HCT116 (cell line): ENCODE data around the gene PLCZ1. TPM values are rescaled to one million over a fixed set of nuclear protein-coding genes. Genes with fewer than 3 reads are reported as not detected.

Experiments
- ATAC-seq: fragments of 200-7000 bp; cut with Tn5 transposase; 2 replicates; pipeline ENCODE4 v1.9.1; 2020; ENCODE audit warnings: mild to moderate bottlenecking, moderate library complexity
- BruUV-seq: library from RNA; stranded (reverse); fragments of 400-500 nt; replicated peaks from 2 replicates; lab custom pipeline; 2021; lab: Mats Ljungman, UMichigan
- CTCF ChIA-PET: fragments of 300-600 bp; sonication (Branson Sonifier 250); formaldehyde crosslinking; loops from one replicate; lab custom pipeline; 2021; ENCODE audit warnings: antibody characterized with exemption; lab: Charles Lee
- POLR2A ChIA-PET: fragments of 300-600, 350-600 bp; sonication (Branson Sonifier 250); formaldehyde crosslinking; loops from one replicate; lab custom pipeline; 2021; ENCODE audit warnings: antibody characterized with exemption; lab: Charles Lee
- RAD21 ChIA-PET, 2 experiments: fragments of 300-600 bp; sonication (Branson Sonifier 250); formaldehyde crosslinking; loops; one replicate each; lab custom pipeline; 2023; ENCODE audit warnings: low total read pairs in 2 of 2; ENCODE audit not compliant: uncharacterized antibody in 2 of 2, unreplicated experiment in 2 of 2, low non-redundant PET in 1 of 2; lab: Charles Lee
- DNase-seq: peaks from one replicate; pipeline ENCODE4 v3.0.0-alpha.2; 2010; ENCODE audit warnings: low read depth, low spot score
- H2AFZ ChIP-seq: fragments of 200-600 bp; shearing (Covaris generic), sonication (generic); 2 replicates; pipeline ENCODE4 v1.6.1; 2017; ENCODE audit warnings: low read depth, mixed run types, mixed read lengths, antibody characterized with exemption, low read length; ENCODE audit not compliant: poor library complexity, severe bottlenecking
- H3K27ac ChIP-seq: 2 replicates; pipeline ENCODE4 v1.5.1; 2012; ENCODE audit warnings: low read depth, low read length
- H3K27me3 ChIP-seq: fragments of 200-600 bp; sonication (generic); 2 replicates; pipeline ENCODE4 v1.6.1; 2016; ENCODE audit warnings: mixed run types, low read length, mixed read lengths; ENCODE audit not compliant: insufficient read depth
- H3K36me3 ChIP-seq, 2 experiments: fragments of 200-500 bp in 1 of 2; fragments of 200-600 bp in 1 of 2; sonication (Bioruptor generic) in 1 of 2; sonication (generic) in 1 of 2; 2 replicates each; pipeline versions ENCODE4 v1.5.1 to v1.6.1; 2014 to 2016; ENCODE audit warnings: low read length in 2 of 2, inconsistent platforms in 1 of 2, mixed read lengths in 1 of 2, mixed run types in 1 of 2; ENCODE audit not compliant: insufficient read depth in 2 of 2, control insufficient read depth in 1 of 2
- H3K4me1 ChIP-seq, 2 experiments: fragments of 200-600 bp in 1 of 2; sonication (generic) in 1 of 2; 2 replicates each; pipeline versions ENCODE4 v1.5.1 to v1.6.1; 2012 to 2017; ENCODE audit warnings: low read length in 2 of 2, inconsistent platforms in 1 of 2, mild to moderate bottlenecking in 1 of 2, mixed read lengths in 1 of 2, mixed run types in 1 of 2, moderate library complexity in 1 of 2; ENCODE audit not compliant: insufficient read depth in 2 of 2, control insufficient read depth in 1 of 2
- H3K4me2 ChIP-seq: fragments of 200-600 bp; sonication (generic); 2 replicates; pipeline ENCODE4 v1.6.1; 2017; ENCODE audit warnings: mixed run types, low read length, mixed read lengths
- H3K4me3 ChIP-seq, 2 experiments: fragments of 200-600 bp in 1 of 2; sonication (generic) in 1 of 2; replicated peaks in 1 of 2; 2 replicates each; pipeline ENCODE4 v1.5.1; 2011 to 2016; ENCODE audit warnings: low read length in 2 of 2, control low read depth in 1 of 2, low read depth in 1 of 2, mild to moderate bottlenecking in 1 of 2, mixed read lengths in 1 of 2, mixed run types in 1 of 2
- H3K79me2 ChIP-seq: fragments of 200-600 bp; sonication (generic); 2 replicates; pipeline ENCODE4 v1.6.1; 2017; ENCODE audit warnings: mild to moderate bottlenecking, mixed run types, low read length, moderate library complexity, mixed read lengths; ENCODE audit not compliant: insufficient read depth
- H3K9ac ChIP-seq: fragments of 200-600 bp; sonication (generic); 2 replicates; pipeline ENCODE4 v1.6.1; 2016; ENCODE audit warnings: low read length, mixed read lengths
- H3K9me2 ChIP-seq: fragments of 200-600 bp; sonication (generic), shearing (Covaris generic); 2 replicates; pipeline ENCODE4 v1.6.1; 2017; ENCODE audit warnings: mixed run types, mild to moderate bottlenecking, moderate library complexity; ENCODE audit not compliant: insufficient read depth
- H3K9me3 ChIP-seq, 2 experiments: fragments of 200-500 bp in 1 of 2; fragments of 200-600 bp in 1 of 2; sonication (Bioruptor generic) in 1 of 2; sonication (generic) in 1 of 2; 2 replicates each; pipeline ENCODE4 v1.6.1; 2014 to 2017; ENCODE audit warnings: low read length in 2 of 2, mixed read lengths in 2 of 2, inconsistent platforms in 1 of 2, low read depth in 1 of 2, mild to moderate bottlenecking in 1 of 2, mixed run types in 1 of 2, moderate library complexity in 1 of 2; ENCODE audit not compliant: control insufficient read depth in 1 of 2, insufficient read depth in 1 of 2
- H4K20me1 ChIP-seq: fragments of 200-600 bp; sonication (generic), shearing (Covaris generic); 2 replicates; pipeline ENCODE4 v1.6.1; 2017; ENCODE audit warnings: mixed run types, mild to moderate bottlenecking, moderate library complexity; ENCODE audit not compliant: insufficient read depth
- CTCF ChIP-seq, 3 experiments: fragments of 200-600 bp in 1 of 3; sonication (generic) in 1 of 3; IDR thresholded peaks in 2 of 3; conservative IDR thresholded peaks in 1 of 3; 2 replicates each; pipeline ENCODE4 v1.5.1; 2012 to 2017; ENCODE audit warnings: low read depth in 2 of 3, low read length in 2 of 3, antibody characterized with exemption in 1 of 3, borderline replicate concordance in 1 of 3, control low read depth in 1 of 3, mild to moderate bottlenecking in 1 of 3, mixed read lengths in 1 of 3, mixed run types in 1 of 3, moderate library complexity in 1 of 3; ENCODE audit not compliant: insufficient read depth in 1 of 3
- EGR1 ChIP-seq: IDR thresholded peaks from 2 replicates; pipeline ENCODE4 v1.6.1; 2012; ENCODE audit warnings: low read depth
- JUND ChIP-seq: IDR thresholded peaks from 2 replicates; pipeline ENCODE4 v1.6.1; 2012
- POLR2AphosphoS5 ChIP-seq: IDR thresholded peaks from 2 replicates; pipeline ENCODE4 v1.6.1; 2011; ENCODE audit warnings: mild to moderate bottlenecking, low read depth, low read length, moderate library complexity
- RAD21 ChIP-seq: IDR thresholded peaks from 2 replicates; pipeline ENCODE4 v1.6.1; 2012; ENCODE audit warnings: low read depth, mild to moderate bottlenecking
- SP1 ChIP-seq: IDR thresholded peaks from 2 replicates; pipeline ENCODE4 v1.6.1; 2012; ENCODE audit warnings: low read depth
- SRF ChIP-seq: IDR thresholded peaks from 2 replicates; pipeline ENCODE4 v1.6.1; 2012; ENCODE audit warnings: low read depth
- ZFX ChIP-seq: fragments of 450-650 bp; IDR thresholded peaks from 2 replicates; pipeline ENCODE4 v1.6.1; 2017
- intact Hi-C: fragments of 100-400 bp; cut with micrococcal nuclease; formaldehyde crosslinking; loops from 2 replicates; pipeline ENCODE4 v1.10.0; 2022
- total RNA-seq: library from RNA; stranded (reverse); gene quantifications from one replicate; pipeline ENCODE4 v1.2.1, GENCODE V29; 2021; ENCODE audit not compliant: unreplicated experiment
- TF ChIP-seq, protein P1 (sequence below): IDR thresholded peaks from 2 replicates; pipeline ENCODE4 v1.6.1; 2012

The PLCZ1 gene
- total RNA-seq, 1 experiment from 2014 or later: not detected

DNA sequence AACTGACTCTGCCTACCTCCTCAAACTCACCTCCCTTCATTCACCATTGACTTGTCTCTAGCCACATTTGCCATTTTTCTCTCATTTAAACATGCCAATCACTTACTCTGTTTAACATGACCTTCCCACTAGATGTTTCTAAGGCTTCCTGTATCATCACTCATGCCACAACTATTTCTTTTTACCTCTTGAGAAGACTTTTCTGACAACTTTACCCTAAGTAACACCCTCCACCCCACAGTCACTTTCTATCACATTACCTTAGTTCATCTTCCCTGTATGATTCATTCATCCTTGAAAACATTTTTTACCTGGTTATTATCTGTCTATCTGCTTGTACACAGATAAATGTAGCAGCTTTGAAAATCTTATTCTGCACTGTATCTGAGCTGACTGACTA, 19.4 kb downstream of the PLCZ1 start (continued):
- TF ChIP-seq CTCF (IDR thresholded peaks at IDR 0.05 in 2 of 3, conservative IDR thresholded peaks at IDR 0.05 in 1 of 3; ENCODE audit: borderline replicate concordance in 1 of 3, insufficient read depth in 1 of 3, low read depth in 2 of 3, low read length in 2 of 3): no peak

GRCh38 chr12:18716236-18716635, 21.6 kb downstream of the PLCZ1 start:
- Histone ChIP-seq H3K4me3 (no peak overlapping the region), H3K9me3 (no peaks in the 10 kb centered on the region), H3K79me2 (no peaks in the 10 kb centered on the region), H3K27me3 (no peaks in the 10 kb centered on the region), H3K4me1 (peaks cover 0 to 5% of the 10 kb centered on the region in 2 experiments; a peak in 1 of 4 replicates), H3K4me2 (no peak overlapping the region), H4K20me1 (no peaks in the 10 kb centered on the region), H3K9me2 (no peaks in the 10 kb centered on the region), H2AFZ (no peak overlapping the region), H3K9ac (no peak overlapping the region), H3K27ac (no peak overlapping the region), H3K36me3 (no peaks in the 10 kb centered on the region)
- no TSS peak for BruUV-seq
- ChIA-PET POLR2A (no interaction called here), CTCF (no interaction called here), RAD21 (no interaction called here)
- intact Hi-C loops: no loop called here
- DNase-seq (no peak), ATAC-seq (no peak)
- no peak for TF ChIP-seq POLR2AphosphoS5
- no peak for TF ChIP-seq SRF
- no peak for TF ChIP-seq SP1
- TF ChIP-seq, protein P1, sequence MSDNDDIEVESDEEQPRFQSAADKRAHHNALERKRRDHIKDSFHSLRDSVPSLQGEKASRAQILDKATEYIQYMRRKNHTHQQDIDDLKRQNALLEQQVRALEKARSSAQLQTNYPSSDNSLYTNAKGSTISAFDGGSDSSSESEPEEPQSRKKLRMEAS: no peak
- no peak for TF ChIP-seq EGR1
- TF ChIP-seq RAD21: no peak
- no peak for TF ChIP-seq ZFX
- TF ChIP-seq JUND: no peak
- TF ChIP-seq CTCF (IDR thresholded peaks at IDR 0.05 in 2 of 3, conservative IDR thresholded peaks at IDR 0.05 in 1 of 3; ENCODE audit: borderline replicate concordance in 1 of 3, insufficient read depth in 1 of 3, low read depth in 2 of 3, low read length in 2 of 3): no peak
